Measurements from ENCODE around the gene CDCP2. TPM values are rescaled to one million over a fixed set of nuclear protein-coding genes. Genes with fewer than 3 reads are reported as not detected.

The CDCP2 gene
- total and polyA plus RNA-seq, 2 experiments from 2014 or later: not detected

GRCh38 chr1:54180701-54181360 lies 28.0 kb upstream of the CDCP2 start:
- Histone ChIP-seq H2AFZ (no peak overlapping the region), H3K36me3 (replicated peaks; ENCODE audit: insufficient read depth, low read depth) (no peaks in the 10 kb centered on the region), H3K4me2 (no peak overlapping the region), H4K20me1 (ENCODE audit: insufficient read depth, poor library complexity, severe bottlenecking) (no peaks in the 10 kb centered on the region), H3K9me3 (ENCODE audit: low read depth) (no peaks in the 10 kb centered on the region), H3K4me1 (ENCODE audit: insufficient read depth) (no peaks in the 10 kb centered on the region), H3K79me2 (no peaks in the 10 kb centered on the region), H3K27me3 (no peaks in the 10 kb centered on the region), H3K9me2 (replicated peaks; ENCODE audit: insufficient read depth) (no peaks in the 10 kb centered on the region), H3K4me3 (no peak overlapping the region), H3K27ac (no peak overlapping the region)
- 85% methylated on average over 5 of the region's 5 CpGs for WGBS (ENCODE audit: low lambda C conversion rate, missing lambda C conversion rate)
- TF ChIP-seq CTCF (IDR thresholded peaks at IDR 0.05; ENCODE audit: poor library complexity): no peak
- no peak for TF ChIP-seq EZH2 (IDR thresholded peaks at IDR 0.05; ENCODE audit: borderline replicate concordance)
- no peak for TF ChIP-seq EZH2phosphoT487 (IDR thresholded peaks at IDR 0.05; ENCODE audit: low read depth, severe bottlenecking, unreplicated experiment)
- DNase-seq (ENCODE audit: low spot score): no peak

GRCh38 chr1:54178296-54179070 lies 25.7 kb upstream of the CDCP2 start:
- WGBS (ENCODE audit: low lambda C conversion rate, missing lambda C conversion rate): 95% methylated on average over 9 of the region's 9 CpGs
- DNase-seq (ENCODE audit: low spot score): no peak
- Histone ChIP-seq H3K27me3 (no peaks in the 10 kb centered on the region), H3K4me2 (no peak overlapping the region), H3K9me3 (ENCODE audit: low read depth) (no peaks in the 10 kb centered on the region), H3K9me2 (replicated peaks; ENCODE audit: insufficient read depth) (no peaks in the 10 kb centered on the region), H4K20me1 (ENCODE audit: insufficient read depth, poor library complexity, severe bottlenecking) (no peaks in the 10 kb centered on the region), H2AFZ (no peak overlapping the region), H3K4me1 (ENCODE audit: insufficient read depth) (no peaks in the 10 kb centered on the region), H3K79me2 (no peaks in the 10 kb centered on the region), H3K36me3 (replicated peaks; ENCODE audit: insufficient read depth, low read depth) (no peaks in the 10 kb centered on the region), H3K27ac (no peak overlapping the region), H3K4me3 (no peak overlapping the region)
- TF ChIP-seq EZH2 (IDR thresholded peaks at IDR 0.05; ENCODE audit: borderline replicate concordance): no peak
- TF ChIP-seq CTCF (IDR thresholded peaks at IDR 0.05; ENCODE audit: poor library complexity): no peak
- no peak for TF ChIP-seq EZH2phosphoT487 (IDR thresholded peaks at IDR 0.05; ENCODE audit: low read depth, severe bottlenecking, unreplicated experiment)

- Histone ChIP-seq H3K4me1 (ENCODE audit: insufficient read depth) (no peaks in the 10 kb centered on the region), H3K4me2 (no peak overlapping the region), H3K27ac (no peak overlapping the region), H3K27me3 (no peaks in the 10 kb centered on the region), H3K4me3 (no peak overlapping the region), H3K9me2 (replicated peaks; ENCODE audit: insufficient read depth) (no peaks in the 10 kb centered on the region), H3K36me3 (replicated peaks; ENCODE audit: insufficient read depth, low read depth) (no peaks in the 10 kb centered on the region), H2AFZ (no peak overlapping the region), H3K79me2 (no peaks in the 10 kb centered on the region), H4K20me1 (ENCODE audit: insufficient read depth, poor library complexity, severe bottlenecking) (no peaks in the 10 kb centered on the region), H3K9me3 (ENCODE audit: low read depth) (no peaks in the 10 kb centered on the region)
- no peak for DNase-seq (ENCODE audit: low spot score)
- WGBS (ENCODE audit: low lambda C conversion rate, missing lambda C conversion rate): 95% methylated on average over 8 of the region's 8 CpGs
- TF ChIP-seq EZH2phosphoT487 (IDR thresholded peaks at IDR 0.05; ENCODE audit: low read depth, severe bottlenecking, unreplicated experiment): no peak
- no peak for TF ChIP-seq EZH2 (IDR thresholded peaks at IDR 0.05; ENCODE audit: borderline replicate concordance)
- TF ChIP-seq CTCF (IDR thresholded peaks at IDR 0.05; ENCODE audit: poor library complexity): no peak
These were observed 24.9 kb upstream of the CDCP2 start for GRCh38 chr1:54177726-54178125.

Measured in hepatocyte (in vitro differentiated cells).